HG03045 (cell line): ENCODE measurements around the gene PBLD.
"Not testable (repeated sequence)": the region's sequence is repeated elsewhere in the genome, so short reads cannot be mapped to it uniquely, and the experiment has no call there.

Experiments
- ATAC-seq: cut with Tn5 transposase; IDR thresholded peaks from one replicate; pipeline ENCODE4 v1.9.1; 2021; ENCODE audit warnings: mild to moderate bottlenecking, moderate library complexity; ENCODE audit not compliant: unreplicated experiment

The PBLD gene

DNA sequence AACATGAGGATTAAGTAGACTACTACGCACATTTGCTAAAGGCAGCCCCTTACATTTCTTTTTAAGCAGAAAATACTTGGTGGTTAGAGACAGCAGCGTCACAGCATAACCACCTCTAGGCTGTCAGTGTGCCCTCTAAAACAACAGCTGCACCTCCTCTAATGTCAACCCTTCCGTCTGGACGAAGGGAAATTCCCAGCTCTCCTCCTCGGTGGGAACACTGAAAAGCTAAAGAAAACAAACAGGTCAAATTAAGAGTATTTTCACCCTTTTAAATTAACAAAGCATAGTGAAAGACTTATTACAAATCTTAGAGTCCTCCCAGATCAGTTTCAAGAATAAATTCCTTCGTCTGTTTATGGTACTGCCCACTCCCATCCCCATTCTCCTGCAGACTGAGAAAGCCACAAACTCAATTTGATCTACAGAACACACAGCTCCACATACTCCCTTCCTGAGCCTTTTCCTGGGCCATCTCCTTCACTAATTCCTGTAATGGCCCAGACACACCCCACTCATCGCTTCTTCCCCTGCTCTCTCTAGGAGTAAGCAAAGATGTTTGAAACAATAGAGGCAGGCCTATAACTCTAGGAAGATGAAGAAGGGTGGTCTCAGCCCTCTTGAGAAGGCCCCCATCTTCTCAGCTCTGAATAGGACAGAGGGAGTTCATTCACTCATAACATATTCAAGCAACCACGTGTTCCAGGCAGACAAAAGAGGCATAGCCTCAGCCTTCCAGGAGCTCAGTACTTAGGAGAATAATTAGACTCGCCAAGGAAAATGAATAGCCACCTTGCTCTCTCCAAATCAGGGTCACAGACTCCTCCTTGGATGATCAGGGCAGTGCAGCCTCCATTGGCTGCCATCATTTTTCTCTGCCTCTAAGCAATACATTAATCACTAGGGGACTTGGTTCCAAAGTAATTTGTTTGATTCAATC lies 48.4 kb downstream of the PBLD start:
- ATAC-seq: no peak

DNA sequence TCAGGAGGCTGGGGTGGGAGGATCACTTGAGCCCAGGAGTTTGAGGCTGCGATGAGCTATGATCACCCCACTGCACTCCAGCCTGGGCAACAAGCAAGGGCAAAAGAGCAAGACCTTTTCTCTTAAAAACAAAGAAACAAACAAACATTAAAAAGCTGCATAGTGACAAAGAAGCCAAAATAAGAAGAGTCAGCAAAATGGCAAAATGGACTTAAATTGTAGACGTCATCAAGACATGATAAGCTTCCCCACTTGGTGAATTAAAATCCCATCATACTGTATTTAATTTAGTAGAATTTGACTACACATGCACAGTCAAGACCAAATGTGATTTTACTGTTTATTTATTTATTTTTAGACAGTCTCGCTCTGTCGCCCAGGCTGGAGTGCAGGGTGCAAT lies 52.0 kb downstream of the PBLD start:
- no peak for ATAC-seq

DNA sequence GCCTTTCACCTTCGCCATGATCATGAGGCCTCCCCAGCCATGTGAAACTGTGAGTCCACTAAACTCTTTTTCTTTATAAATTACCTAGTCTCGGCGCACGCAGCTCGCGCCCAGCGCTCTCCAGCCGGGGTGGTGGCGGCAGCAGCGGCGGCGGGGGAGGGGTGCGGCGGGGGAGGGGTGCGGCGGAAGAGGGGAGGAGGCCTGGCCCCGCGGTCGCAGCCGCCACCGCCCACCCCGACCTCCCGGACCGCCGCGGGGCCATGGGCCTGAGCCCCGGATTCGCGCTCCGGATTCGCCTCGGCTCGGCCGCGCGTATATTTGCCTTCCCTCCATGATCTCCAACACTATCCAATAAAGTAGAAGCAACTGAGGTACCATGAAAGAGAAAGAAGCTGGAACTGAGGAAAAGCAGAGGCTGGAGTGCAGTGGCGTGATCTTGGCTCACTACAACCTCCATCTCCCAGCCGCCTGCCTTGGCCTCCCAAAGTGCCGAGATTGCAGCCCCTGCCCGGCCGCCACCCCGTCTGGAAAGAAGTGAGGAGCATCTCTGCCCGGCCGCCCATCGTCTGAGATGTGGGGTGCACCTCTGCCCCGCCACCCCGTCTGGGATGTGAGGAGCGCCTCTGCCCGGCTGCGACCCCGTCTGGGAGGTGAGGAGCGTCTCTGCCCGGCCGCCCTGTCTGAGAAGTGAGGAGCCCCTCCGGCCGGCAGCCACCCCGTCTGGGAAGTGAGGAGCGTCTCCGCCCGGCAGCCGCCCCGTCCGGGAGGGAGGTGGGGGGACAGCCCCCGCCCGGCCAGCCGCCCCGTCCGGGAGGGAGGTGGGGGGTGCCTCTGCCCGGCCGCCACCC lies 53.6 kb downstream of the PBLD start:
- ATAC-seq: not testable (repeated sequence)

DNA sequence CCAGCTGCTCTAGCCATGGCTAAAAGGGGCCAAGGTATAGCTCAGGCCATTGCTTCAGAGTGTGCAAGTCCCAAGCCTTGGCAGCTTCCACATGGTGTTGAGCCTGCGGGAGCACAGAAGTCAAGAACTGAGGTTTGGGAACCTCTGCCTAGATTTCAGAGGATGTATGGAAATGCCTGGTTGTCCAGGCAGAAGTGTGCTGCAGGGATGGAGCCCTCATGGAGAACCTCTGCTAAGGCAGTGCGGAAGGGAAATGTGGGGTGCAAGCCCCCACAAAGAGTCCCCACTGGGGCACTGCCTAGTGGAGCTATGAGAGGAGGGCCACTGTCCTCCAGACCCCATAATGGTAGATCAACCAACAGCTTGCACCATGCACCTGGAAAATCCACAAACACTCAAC lies 54.9 kb downstream of the PBLD start:
- ATAC-seq: not testable (repeated sequence)

DNA sequence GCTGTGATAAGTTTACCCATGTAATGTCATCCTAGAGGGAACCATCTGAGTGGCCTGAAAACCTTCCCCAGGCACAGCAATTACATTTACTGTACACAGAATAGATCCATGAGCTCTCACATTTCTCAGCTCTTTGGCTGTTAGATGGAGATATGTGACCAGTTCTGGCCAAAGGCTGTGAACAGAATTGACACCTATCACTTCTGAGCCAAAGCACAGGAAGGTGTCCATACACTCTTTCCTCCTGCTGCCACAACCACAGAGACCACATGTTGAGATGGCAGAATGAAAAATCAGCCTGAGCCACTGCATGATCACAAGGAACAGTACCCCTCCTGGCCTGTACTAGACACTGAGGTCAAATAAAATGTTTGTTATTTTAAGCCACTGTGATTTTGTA lies 56.5 kb downstream of the PBLD start:
- ATAC-seq: no peak

DNA sequence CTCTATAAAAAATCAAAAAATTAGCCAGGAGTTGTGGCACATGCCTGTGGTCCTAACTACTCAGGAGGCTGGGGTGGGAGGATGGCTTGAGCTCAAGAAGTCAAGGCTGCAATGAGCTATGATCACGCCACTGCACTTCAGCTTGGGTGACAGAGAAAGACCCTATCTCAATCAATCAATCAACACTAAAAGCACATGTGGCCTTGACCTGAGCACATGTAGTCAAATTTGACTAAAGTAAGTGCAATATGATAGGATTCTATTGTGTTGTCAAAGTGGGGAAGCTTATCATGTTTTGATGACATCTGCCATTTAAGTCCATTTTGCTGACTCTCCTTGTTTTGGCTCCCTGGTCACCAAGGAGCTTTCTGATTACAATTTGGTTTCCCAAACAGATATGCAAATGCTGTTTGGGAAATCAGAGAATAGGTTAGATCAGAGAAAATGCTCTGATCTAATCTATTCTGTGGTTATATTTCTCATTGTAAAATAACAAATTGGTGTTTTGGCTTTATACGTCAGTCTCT lies 57.1 kb downstream of the PBLD start:
- no peak for ATAC-seq

DNA sequence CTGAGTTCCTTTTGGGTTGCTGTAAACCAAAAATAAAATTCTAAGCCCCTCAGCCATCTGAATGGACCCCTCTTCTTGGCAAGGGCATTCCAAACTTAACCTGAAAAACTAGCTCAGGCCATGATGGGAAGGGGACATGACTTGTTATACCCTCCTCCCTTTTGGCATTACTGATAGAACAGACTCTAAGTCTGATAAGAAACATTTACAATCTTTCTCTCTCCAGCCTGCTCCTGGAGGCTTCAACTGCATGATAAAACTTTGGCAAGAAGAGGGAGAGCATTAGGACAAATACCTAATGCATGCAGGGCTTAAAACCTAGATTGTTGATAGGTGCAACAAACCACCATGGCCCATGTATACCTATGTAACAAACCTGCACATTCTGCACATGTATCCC lies 59.9 kb downstream of the PBLD start:
- no peak for ATAC-seq

DNA sequence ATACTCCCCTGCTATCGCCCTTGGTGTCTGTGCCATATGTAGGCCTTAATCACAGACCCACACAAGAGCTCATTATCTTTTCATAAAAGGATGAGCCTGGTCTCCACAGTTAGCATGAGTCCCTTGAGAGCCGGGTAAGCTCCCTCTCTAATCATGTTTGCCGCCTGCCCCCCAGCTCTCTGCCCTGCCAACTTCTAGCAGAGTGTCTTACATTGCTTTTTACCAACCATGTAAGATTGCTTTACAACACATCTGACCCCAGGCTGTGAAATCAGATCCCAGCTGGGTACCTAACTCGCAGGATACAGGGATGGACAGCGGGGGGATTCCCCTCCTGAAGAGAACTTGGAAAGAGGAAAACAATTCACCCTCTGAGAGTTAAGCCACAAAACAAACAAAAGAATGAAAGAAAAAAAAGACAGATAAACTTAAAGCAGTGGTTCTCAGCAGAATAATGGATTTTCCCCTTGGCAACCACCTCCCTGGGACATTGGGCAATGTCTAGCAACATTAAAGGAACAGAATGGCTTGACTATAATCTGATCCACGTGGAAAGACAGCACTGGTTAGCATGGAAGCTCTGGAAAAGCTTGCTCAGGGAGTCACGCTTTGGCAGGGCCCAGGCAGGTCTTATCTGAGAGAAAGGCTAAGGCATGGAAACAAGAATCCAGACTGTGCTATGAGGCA lies 61.4 kb downstream of the PBLD start:
- ATAC-seq: no peak

DNA sequence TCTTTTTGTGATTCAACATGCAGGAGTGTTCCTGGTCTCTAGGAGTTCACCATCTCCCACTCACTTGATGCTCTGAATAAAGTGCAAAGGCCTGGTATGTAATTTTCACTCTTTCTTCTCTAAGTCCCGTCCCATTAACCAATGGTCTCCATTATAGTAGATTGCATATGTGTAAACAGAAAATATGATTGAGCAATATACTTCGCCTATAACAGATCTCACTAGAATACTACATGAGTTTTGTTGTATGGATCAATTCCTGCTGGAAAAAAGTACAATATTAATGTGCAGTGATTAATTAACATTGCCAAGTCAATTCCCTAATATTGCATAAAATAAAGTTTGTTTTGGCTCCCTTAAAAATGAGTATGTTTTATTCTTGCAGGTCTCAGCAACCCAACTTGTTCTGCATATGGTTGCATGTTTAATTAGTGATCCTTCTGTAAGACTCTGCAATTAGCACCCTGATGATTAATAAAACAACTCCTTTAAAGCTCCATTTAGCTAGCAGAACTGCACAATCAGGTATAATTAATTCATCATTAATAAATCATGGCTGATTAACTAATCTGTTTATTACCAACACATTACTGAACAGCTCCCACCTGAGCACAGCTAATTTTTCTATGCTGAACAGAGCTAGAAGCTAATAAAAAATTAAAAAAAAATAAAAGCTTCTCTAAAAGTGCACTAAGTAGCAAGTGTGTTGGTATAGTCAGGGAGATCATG lies 63.0 kb downstream of the PBLD start:
- ATAC-seq: no peak

DNA sequence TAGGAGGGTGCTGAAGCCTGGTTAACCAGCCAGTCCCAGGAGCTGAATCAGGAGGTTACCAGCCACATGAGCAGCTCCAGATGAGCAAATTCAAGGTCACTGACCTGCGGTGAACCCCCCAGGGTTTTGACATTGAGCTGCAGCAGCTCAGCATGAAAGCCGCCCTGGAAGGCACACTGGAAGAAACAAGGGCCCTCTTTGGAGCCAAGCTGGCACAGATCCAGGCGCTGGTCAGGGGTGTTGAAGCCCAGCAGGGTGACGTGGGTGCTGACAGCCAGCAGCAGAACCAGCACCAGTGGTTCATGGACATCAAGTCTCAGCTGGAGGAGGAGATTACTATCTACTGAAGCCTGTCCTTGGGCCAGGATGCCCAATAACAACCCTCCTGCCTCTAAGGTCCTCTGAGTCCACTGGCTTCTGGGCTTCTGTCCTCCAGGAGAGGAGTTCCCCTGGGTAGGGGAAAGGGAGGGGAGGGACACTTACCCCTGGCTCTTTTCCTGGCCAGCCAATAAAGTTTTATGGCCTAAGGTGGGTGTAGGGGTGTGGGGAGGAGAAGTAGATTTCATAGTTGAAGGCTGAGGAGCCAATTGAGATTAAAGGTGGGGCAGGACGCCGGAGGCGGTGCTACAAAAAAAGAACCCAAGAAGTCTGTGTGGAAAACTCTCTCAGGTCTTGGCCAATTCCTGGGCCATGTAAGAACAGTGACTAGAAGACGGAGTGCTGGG lies 71.4 kb downstream of the PBLD start:
- ATAC-seq: no peak

DNA sequence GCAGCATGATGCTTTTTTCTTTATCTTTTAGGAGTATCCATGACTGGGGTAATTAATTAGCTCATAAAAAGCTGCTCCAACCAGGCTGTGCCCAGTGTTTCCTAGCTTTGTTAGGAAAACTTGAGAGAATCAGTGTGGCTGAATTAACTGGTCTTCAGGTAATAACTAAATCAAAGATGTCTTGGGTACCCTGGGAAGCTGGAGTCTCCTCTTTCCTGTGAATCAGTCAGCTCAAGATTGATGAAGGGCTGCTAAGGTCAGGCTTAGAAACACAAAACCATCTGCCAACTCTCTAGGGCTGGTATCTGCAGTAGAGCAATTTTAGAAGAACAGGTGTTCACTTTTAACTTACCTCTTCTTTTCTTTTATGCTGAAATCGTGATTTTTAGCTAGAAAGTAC lies 79.4 kb downstream of the PBLD start:
- ATAC-seq: no peak

DNA sequence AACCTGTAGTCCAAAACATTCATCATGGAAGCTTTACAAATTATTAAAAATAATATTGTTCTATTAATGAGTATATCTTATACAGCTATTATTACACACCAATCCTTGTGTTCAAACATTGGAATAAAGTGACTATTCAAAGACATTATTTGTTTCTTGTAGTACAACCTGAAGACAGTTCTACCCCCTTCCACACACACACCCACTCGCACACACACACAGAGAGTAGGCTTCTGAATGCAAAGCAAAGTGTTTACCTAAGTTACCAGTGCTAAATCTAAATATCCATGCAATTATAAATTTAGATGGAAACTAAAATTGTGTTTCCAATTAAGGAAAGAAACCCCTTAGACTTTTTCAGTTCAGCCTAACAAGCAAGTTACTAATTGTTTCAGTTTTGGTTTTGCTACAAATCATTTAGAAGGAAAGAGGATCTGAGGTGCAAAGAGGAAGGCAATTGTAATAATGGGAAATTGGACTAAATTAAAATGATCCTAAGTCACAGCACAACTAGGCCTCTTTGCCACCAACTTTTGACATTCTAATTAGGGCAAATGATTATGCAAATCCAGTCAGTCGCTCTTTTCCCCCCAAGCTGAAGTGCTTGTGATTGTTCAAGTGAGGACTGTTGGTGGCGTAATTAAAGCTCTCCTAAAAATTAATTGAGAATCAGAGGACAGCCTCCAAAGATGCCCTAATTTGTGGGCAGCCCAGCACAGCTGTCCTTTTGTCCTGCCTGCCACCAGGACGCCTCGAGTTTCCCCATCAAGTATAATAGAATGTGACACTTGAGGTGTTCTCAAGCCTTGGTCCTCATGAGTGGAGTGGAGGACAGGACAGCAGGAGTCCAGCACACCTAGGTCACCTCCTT lies 80.9 kb downstream of the PBLD start:
- ATAC-seq: no peak

DNA sequence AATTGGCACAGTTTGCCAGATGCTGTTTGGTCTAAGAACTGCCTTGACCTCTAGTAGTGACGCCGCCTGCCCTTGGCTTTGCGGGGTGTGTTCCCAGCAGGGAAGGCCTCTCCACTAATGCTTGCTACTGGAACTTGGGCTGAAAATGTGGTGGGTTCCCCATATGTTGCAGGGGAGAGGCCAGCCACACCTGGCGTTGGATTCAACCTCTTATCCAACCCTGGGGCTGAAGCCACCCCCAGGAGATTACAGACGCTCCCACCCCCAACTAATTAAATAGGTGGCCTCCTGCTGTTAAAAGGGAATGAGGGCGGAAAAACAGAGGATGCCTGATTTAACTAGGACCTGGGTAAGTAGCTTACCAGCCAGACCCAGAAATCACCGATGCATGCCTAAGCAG lies 81.6 kb downstream of the PBLD start:
- no peak for ATAC-seq

DNA sequence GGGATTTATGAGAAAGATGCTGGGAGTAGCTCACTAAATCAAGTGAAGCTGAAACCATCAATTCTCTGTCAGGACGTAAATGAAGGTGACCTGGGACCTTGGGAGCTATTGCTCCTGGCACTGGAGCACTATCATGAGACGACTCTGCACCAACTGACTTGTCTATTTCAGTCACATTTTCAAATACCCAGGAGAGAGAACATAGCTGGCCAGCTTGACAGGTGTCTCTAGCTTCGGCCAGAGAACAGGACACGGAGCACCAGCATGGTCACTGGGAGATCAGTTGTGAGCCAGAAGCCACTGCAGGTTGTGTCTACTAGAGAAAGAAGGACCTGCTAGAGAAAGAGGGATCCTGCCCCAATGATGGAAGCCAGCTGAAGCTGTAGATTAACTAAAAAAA lies 83.4 kb downstream of the PBLD start:
- no peak for ATAC-seq

DNA sequence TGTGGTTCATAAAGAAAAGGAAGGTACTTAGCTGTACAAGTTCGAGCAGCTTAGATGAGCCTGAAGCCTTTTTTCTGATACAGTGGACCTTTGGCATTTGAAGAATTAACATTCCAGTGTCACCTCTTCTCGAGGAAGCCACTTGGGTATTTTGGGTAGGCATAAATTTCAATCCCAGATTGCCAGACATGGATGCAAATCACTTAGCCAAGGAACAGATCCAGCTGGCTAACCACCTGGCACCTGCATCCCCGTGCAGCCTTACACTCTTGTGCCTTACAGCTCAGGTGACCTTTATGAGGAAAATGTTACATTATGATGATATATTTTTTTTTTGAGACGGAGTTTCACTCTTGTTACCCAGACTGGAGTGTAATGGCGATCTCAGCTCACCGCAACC lies 84.8 kb downstream of the PBLD start:
- ATAC-seq: no peak

DNA sequence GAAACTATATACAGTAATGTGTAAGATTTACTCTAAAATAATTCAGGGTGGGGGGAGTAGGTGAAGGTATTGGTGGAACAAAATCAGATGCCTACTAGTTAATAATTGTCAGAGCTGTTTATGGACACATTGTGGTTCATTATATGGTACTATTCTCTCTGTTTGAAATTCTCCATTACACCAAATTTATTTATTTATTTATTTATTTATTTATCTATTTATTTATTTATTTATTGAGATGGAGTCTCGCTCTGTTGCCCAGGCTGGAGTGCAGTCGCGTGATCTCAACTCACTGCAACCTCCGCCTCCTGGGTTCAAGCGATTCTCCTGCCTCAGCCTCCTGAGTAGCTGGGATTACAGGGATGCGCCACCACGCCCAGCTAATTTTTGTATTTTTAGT lies 86.3 kb downstream of the PBLD start:
- ATAC-seq: not testable (repeated sequence)

DNA sequence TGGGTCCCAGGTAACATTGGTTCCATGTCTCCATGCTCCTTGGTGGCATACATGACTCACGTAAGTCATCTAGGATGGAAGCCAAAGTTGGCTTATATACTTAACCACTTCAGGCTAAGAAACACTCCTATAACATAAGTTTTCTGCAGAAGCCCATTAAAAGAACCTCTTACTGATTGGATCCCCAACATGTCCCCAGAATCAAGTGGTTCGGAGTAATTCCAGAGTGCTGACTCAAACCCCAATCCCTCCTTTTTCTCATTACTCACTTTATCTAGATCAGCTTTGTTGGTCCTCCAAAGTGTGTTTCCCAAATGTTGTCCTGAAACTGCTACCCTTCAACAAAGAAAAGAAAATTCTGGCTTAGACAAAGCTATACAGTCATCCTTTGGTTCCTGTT lies 90.7 kb downstream of the PBLD start:
- no peak for ATAC-seq

DNA sequence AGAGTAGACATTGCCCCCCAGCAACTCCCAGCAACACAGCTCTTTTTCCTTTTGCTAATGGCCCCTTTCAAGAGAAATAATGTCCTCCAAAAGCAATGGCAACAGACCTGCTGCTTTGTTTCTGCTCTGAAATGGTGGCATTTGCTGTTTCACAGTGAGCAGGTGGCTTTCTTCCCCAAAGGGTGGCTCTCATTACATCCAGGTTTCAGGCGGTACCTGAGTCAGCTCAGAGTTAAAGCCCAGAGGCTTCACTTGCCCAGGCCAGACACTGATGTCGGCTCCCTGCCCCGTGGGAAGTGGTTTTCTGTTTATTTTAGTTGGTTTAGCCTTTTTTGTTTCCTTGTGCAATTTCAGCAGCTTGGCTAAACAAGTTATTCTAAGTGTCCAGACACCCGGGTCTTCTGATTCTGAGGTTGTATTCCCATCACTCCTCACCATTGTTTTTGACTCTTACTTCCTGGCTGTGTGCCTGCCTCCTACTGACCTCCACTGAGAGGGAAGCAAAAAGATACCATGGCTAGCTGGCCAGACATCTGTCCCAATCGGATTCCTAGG lies 93.1 kb downstream of the PBLD start:
- ATAC-seq: no peak

DNA sequence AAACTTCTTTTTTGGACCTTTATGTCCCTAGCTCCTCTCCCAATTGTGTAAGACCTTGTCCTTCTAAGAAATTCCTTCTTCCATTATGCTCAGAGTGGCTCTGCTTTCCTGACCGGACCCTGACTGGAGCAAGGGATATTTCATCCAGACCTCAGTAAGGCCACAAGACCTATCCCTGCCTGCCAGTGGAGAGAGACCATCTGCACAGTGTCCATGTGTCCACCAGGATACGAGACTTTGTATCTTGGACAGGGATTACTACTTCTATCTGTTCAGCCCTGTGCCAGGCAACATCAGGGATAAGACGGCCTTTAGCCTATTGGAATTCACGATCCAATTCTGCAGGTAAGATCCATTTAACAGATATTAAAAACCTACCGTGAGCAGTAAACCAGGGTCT lies 93.7 kb downstream of the PBLD start:
- no peak for ATAC-seq
